ENCODE data around the gene TBXA2R.
A peak's percentile ranks its signal among the peaks of the same experiment; 100 is the strongest.
"Not testable (repeated sequence)": the region's sequence is repeated elsewhere in the genome, so short reads cannot be mapped to it uniquely, and the experiment has no call there.

Gene TBXA2R

GRCh38 chr19:3605361-3605760, 1.3 kb downstream of the TBXA2R start:
- DNase-seq (ENCODE audit: low read depth), result no peak

GRCh38 chr19:3604987-3605343, 1.7 kb downstream of the TBXA2R start:
- no peak for DNase-seq (ENCODE audit: low read depth)

- DNase-seq (ENCODE audit: low read depth), result no peak
Observed at GRCh38 chr19:3604227-3604986, 2.3 kb downstream of the TBXA2R start.

GRCh38 chr19:3603121-3603811, 3.4 kb downstream of the TBXA2R start:
- DNase-seq (ENCODE audit: low read depth), result no peak

GRCh38 chr19:3601021-3601420, 5.7 kb downstream of the TBXA2R start:
- DNase-seq (ENCODE audit: low read depth), result no peak

GRCh38 chr19:3599776-3600187, 6.9 kb downstream of the TBXA2R start:
- no peak for DNase-seq (ENCODE audit: low read depth)

GRCh38 chr19:3595521-3596061, 11.1 kb downstream of the TBXA2R start:
- DNase-seq (ENCODE audit: low read depth), result no peak

- DNase-seq (ENCODE audit: low read depth), result no peak
Observed at GRCh38 chr19:3593156-3593555, 13.5 kb downstream of the TBXA2R start.

GRCh38 chr19:3591876-3592613, 14.6 kb downstream of the TBXA2R start:
- no peak for DNase-seq (ENCODE audit: low read depth)

GRCh38 chr19:3590991-3591659, 15.6 kb downstream of the TBXA2R start:
- DNase-seq (ENCODE audit: low read depth), result no peak

- no peak for DNase-seq (ENCODE audit: low read depth)
Observed at GRCh38 chr19:3589949-3590348, 16.7 kb downstream of the TBXA2R start.

- no peak for DNase-seq (ENCODE audit: low read depth)
Observed at GRCh38 chr19:3589439-3589838, 17.2 kb downstream of the TBXA2R start.

GRCh38 chr19:3586707-3587346, 19.8 kb downstream of the TBXA2R start:
- DNase-seq (ENCODE audit: low read depth), result no peak

GRCh38 chr19:3586127-3586626, 20.5 kb downstream of the TBXA2R start:
- DNase-seq (ENCODE audit: low read depth), result no peak

GRCh38 chr19:3585301-3586126, 21.2 kb downstream of the TBXA2R start, which contains the start of gene GIPC3:
Gene GIPC3 (plus strand): TSS chr19:3585478. CDS start chr19:3585598, 120 bp downstream.
- DNase-seq (ENCODE audit: low read depth), result no peak

- not testable (repeated sequence) for DNase-seq (ENCODE audit: low read depth)
Observed at GRCh38 chr19:3584036-3584802, 22.5 kb downstream of the TBXA2R start.

- DNase-seq (ENCODE audit: low read depth), result not testable (repeated sequence)
Observed at GRCh38 chr19:3581792-3582191, 24.9 kb downstream of the TBXA2R start.

GRCh38 chr19:3580156-3580934, 26.3 kb downstream of the TBXA2R start:
- DNase-seq (ENCODE audit: low read depth), result peak; percentile 93

GRCh38 chr19:3578390-3578789, 28.3 kb downstream of the TBXA2R start:
- no peak for DNase-seq (ENCODE audit: low read depth)

Measured in fibroblast of gingiva (primary cell).